GM19193 (cell line): Measurements from ENCODE around the gene IRGC.

Experiments used
- POLR2A ChIP-seq: IDR thresholded peaks from 4 replicates; pipeline ENCODE4 v1.6.1; 2011; ENCODE audit not compliant: insufficient read depth, insufficient read length; ENCODE audit errors: extremely low read depth

Gene IRGC

DNA sequence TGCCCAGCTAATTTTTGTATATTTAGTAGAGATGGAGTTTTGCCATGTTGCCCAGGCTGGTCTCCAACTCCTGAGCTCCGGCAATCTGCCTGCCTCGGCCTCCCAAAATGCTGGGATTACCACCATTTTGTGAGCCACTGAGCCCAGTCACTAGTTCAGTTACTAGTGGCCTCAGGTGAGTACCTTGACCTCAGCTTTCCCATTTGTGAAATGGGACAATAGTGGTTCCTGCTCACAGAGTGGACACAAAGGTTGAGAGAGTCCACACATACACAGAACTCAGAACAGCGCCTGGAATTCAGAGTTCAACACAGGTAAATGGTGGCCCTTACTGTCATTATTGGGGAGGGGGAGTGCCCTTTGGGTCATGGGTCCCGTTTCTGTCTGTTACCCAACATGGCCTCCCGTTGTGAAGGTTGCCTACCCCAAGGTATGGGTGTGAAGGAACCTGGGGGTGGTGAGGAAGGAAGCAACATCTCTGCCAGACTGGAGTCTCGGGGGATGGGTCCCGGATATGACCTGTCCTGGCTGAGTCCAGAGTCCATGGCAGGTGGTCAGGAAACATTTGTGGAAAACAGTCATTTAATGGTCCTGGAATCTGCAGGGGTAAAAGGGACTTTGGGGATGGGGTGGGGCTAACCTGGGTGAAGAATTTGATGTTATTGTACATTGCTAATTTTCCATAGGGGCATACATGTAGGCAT, 11.7 kb upstream of the IRGC start:
- no peak for TF ChIP-seq POLR2A

DNA sequence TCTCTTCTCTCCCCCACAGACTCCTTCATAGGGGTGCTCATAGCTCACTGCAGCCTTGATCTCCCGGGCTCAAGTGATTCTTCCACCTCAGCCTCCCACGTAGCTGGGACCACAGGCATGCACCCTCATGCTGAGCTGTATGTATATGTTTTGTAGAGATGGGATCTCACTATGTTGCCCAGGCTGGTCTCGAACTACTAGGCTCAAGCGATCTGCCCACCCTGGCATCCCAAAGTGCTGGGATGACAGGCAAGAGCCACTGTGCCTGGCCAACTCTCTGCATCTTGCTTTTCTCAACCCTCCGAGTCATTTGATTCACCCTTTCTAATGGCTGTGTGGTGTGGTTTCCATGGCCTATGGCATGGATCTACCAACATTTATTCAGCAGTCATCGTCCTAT, 10.1 kb upstream of the IRGC start:
- no peak for TF ChIP-seq POLR2A

DNA sequence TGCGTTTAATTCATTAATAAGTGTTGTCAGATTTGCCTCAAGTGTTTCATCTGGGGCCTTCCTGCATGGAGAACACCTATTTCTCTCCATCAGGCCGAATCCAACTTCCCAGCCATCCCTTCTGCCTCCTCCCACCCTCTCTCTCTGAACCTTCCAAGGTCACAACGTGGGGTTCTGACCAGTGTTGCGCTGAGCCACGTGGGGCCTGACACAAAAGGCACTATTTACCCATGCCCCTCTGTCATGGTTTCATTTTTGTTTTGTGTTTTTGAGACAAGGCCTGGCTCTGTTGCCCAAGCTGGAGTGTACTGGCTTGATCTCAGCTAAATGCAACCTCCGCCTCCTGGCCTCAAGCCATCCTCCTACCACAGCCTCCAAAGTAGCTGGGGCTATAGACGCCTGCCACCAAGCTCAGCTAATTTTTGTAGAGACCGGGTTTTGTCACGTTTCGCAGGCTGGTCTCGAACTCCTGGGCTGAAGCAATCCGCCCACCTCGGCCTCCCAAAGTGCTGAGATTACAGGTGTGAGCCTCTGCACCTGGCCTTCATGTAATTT, 8.6 kb upstream of the IRGC start:
- TF ChIP-seq POLR2A, result no peak

DNA sequence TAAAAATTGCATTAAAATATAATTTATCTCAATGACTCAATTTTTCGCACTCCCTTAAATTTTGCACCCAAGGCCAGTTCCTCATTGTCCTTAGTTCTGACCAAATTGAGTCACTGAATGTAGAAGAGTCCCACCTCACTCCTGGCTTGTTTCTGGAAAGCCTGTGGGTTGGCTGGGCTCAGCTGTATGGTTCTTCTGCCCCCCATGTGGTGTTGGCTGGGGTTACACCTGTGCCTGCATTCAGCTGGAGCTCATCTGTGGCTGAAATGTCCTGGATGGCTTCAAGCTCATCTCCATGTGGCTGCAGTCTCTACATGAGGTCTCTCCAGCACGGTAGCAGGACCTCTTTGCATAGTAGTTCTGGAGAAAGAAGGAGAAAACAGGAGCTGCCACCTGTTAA, 7.2 kb upstream of the IRGC start:
- TF ChIP-seq POLR2A, result no peak

GRCh38 chr19:43711751-43712355, 4.0 kb upstream of the IRGC start:
- TF ChIP-seq POLR2A, result no peak

DNA sequence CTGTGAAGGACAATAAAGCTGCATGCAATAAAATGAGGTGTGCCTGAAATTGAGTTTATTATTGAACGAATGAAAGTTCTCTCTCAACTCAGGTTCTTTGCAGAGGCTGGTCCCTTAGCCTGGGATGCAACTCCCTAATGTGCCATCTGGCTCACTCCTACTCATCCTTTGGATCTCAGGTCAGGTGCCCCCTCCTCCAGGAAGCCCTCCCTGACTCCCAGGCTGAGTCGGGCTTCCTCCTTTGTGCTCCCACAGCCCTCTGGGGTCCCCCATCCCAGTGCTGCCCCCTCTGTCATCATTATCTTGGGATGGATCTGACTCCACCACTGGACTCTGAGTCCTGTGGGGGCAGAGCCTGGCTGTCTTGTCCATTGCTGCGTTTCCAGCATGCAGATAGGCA, 2.7 kb upstream of the IRGC start:
- TF ChIP-seq POLR2A, result no peak

GRCh38 chr19:43718627-43719377, 2.9 kb downstream of the IRGC start:
- TF ChIP-seq POLR2A, result no peak

DNA sequence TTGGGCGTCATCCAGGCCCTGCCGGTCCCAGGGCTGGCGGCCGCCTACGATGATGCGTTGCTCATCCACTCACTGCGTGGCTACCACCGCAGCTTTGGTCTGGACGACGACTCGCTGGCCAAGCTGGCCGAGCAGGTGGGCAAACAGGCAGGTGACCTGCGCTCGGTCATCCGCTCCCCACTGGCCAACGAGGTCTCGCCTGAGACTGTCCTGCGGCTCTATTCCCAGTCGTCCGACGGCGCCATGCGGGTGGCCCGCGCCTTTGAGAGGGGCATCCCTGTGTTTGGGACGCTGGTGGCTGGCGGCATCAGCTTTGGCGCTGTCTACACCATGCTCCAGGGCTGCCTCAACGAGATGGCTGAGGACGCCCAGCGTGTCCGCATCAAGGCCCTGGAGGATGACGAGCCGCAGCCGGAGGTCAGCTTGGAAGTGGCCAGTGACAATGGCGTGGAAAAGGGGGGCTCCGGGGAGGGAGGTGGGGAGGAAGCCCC, 3.5 kb downstream of the IRGC start:
- TF ChIP-seq POLR2A, result no peak

DNA sequence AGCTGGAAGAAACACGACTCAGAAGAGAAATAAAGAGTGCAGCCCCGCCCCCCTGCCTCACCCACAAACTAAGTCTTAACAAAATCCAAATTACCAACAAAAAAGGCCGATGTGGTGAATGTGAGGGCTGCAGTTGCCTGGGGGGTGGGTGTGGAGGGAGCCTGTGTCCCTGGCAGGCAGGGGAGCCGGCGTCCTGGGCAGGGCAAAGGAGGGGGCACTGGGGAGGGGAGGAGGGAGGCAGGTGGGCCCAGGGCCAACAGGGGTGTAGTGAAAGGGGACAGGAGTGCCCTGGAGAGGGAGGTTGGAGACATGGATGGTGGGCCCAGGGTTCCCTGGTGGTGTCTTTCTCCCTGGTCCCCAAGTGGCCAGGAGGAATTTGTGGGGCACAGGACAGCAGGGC, 4.0 kb downstream of the IRGC start:
- no peak for TF ChIP-seq POLR2A

DNA sequence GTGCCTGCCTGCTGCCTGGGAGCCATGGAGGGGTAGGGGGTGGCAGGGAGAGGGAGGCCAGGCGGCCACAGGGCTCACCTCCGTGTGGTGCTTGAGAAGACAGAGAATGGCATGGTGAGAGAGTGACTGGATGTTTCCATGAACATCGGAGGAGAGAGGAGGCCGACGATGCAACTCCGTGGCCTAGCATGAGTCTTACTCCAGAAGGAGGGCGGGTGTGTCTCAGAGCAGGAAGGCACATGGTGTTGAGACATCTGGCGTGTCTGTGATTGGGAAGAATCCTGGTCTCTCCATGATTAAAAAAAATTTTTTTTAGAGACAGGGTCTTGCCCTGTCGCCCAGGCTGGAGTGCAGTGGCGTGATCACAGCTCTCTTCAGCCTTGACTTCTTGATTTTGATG, 5.1 kb downstream of the IRGC start:
- TF ChIP-seq POLR2A, result no peak

GRCh38 chr19:43721469-43722048, 5.7 kb downstream of the IRGC start:
- TF ChIP-seq POLR2A, result no peak

DNA sequence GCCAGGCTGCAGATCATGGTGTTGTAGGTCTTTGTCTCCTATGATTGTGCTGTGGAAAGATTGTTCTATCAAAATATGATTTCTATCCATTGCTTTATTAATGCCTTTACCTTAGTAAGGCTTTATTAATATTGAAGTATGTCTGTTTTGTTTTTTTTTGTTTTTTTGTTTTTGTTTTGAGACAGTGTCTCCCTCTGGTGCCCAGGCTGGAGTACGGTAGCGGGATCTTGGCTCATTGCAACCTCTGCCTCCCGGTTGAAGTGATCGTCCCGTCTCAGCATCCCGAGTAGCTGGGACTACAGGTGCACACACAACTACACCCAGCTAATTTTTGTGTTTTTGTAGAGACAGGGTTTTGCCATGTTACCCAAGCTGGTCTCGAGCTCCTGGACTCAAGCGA, 7.7 kb downstream of the IRGC start:
- no peak for TF ChIP-seq POLR2A

DNA sequence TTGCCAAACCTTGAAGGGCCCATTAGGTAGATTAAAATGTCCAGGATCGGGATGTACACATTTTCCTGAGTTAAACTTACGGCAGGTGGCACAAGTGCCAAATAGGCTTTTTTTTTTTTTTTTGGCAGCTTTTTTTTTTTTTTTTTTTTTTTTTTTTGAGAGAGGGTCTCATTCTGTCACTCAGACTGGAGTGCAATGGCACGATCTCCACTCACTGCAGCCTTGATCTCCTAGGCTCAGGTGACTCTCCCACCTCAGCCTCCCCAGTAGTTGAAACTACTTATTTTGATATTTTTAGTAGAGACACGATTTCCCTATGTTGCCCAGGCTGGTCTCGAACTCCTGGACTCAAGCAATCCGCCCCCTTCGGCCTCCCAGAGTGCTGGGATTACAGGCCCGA, 9.0 kb downstream of the IRGC start:
- no peak for TF ChIP-seq POLR2A

DNA sequence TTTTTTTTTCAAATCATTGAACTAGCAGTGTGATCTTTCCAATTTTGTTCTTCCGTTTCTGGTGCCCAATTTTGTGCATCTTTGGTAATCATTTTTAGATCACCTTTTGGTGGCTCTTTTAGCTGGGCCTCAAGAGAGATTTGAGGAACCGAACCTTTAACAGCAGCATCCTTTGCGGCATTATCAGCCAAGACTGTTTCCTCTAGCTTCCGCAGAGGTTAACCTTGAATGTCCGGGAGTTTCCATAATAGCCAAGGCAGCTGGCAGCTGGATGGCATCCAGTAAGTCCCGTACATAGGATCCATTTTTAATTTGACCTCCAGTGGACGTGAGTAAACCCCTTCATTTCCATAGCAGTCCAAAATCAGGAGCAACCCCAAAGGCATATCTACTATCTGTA, 9.6 kb downstream of the IRGC start:
- no peak for TF ChIP-seq POLR2A

DNA sequence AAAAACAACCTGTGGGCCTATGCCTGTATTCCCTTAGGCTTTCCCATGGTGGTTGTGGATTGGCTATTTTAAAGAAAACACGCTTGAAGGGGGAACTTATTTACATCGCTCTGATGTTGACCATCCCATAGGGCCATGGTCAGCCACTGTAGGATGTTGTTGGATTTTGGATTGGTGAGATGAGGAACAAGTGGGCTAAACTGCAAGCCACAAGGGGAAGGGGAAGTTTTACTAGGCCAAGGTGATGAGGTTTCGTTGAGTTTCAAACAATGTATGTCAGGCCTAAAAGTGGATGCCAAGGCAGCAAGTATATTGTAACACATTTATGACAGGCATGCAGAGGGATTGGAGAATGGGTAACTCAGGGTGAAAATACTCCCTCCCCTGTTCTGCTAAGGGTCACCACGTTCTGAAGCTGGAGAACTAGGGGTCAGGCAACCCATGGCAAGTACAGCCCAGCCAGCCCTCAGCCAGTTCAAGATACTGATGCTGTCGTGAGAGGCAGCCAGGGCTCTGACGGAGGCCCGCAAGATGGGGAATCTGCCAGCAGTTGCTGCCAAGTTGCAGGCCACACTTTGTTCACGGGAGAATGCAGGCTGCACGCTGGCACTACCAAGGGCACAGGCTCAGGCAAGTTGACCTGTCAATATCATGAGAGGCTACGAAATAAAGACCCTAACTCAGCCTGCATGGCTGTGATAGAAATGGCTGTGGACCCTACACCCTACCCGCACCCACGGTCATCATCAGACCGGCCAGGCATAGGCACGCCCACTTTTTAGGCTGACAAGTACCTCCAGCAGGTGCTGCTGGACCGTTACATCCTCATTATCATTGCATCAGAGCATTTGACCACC, 11.1 kb downstream of the IRGC start:
- no peak for TF ChIP-seq POLR2A

DNA sequence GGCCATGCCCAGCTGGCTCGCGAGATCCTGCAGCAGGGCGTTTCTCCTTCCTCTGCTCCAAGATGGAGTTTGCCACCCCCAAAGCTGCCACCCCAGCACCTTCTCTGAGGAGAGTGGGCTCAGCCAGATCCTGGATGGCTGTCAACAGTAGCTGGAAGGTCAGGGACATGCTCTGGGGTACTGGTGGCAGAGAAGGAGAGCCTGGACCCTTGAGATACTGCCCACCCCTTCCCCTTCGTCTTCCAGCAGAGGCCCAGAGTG, 11.6 kb downstream of the IRGC start:
- TF ChIP-seq POLR2A, result no peak

DNA sequence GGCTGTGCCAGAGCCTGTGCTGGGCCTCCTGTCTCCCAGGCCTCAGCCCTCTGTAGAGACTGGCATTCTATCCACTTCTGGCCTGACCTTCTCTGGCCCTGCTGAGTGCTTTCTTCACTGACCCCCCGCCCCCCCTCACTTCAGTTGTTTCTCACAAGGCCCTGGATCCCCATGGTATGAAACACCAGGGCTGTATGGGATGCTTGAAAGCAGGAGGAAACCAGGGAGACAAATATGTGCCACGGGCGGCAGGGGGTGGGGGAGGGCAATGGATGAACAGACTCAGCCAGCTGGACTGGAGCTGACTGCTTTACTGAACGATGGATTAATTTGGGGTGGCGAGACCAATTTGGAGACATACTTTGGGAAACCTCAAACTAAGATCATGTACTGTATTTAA, 14.0 kb downstream of the IRGC start:
- TF ChIP-seq POLR2A, result no peak
